ENCODE data around the gene RSPH6A. TPM values are rescaled to one million over a fixed set of nuclear protein-coding genes. Genes with fewer than 3 reads are reported as not detected.

The RSPH6A gene
- total and polyA plus RNA-seq, 2 of the 13 experiments (the other 11 are each of a cell fraction or from before 2014, with no cell fraction given), result 0.07 TPM; not detected in 1

DNA sequence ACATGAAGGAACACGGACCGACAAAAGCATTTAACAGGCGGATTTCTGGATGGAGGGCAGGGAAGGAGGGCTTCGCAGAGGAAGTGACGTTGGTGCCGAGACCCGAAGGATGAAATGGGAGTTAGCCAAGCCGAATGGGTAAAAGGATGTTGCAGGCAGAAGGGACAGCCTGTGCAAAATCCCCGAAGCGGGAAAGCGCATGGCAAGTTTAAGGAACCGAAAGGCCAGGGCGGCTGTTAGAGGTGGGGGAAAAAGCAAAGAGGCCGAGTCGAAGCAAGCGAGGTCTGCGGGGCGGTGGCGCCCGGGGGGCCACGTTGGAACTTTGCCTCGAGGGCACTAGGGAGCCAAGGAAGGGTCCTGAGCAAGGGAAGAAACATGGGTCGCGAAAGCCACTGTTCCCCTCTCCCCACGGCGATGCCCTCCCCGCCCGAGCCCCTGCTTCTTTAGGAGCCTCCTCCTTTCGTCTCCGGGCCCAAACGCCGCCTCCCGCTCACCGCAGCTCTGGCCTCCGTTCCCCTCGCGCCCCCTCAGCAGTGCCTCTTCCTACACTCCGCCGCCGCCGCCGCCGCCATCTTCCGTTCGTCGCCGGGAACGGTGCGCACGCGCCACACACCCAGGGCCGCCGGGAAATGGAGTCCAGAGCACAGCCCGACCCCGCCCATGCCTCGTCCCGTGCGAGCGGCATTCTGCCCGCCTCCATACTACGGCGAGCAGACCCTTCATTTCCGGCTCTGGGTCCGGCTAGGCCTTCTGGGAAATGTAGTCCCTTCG lies 47.6 kb upstream of the RSPH6A start, which contains the start of gene SYMPK (continued):
- TF ChIP-seq ETV5 (CRISPR knock-in tag; IDR thresholded peaks at IDR 0.05; ENCODE audit: borderline replicate concordance) (peak; percentile 86), ZNF713 (CRISPR knock-in tag; IDR thresholded peaks at IDR 0.05) (no peak), RNF219 (CRISPR knock-in tag; IDR thresholded peaks at IDR 0.05) (no peak), ZNF180 (CRISPR knock-in tag; IDR thresholded peaks at IDR 0.05; ENCODE audit: borderline replicate concordance, low read depth) (0 out of 2 replicates have a peak, but pooled peaks have one; percentile 67), PRMT3 (CRISPR knock-in tag; IDR thresholded peaks at IDR 0.05; ENCODE audit: borderline replicate concordance, low read depth) (no peak), ZSCAN9 (CRISPR knock-in tag; IDR thresholded peaks at IDR 0.05; ENCODE audit: borderline replicate concordance) (no peak), ZNF777 (CRISPR knock-in tag; IDR thresholded peaks at IDR 0.05) (peak; percentile 1; the same call in 1 of the 2 replicates), ZNF597 (CRISPR knock-in tag; IDR thresholded peaks at IDR 0.05) (no peak), KLF12 (CRISPR knock-in tag; IDR thresholded peaks at IDR 0.05; ENCODE audit: borderline replicate concordance) (peak; percentile 83; the same call in 1 of the 2 replicates), MXI1 (IDR thresholded peaks at IDR 0.05; ENCODE audit: borderline replicate concordance, low read depth, low read length) (peak; percentile 92; the same call in 1 of the 3 replicates), MXD4 (CRISPR knock-in tag; IDR thresholded peaks at IDR 0.05) (peak; percentile 18; the same call in 1 of the 2 replicates), MAFK (conservative IDR thresholded peaks at IDR 0.05 in 1 of 2, IDR thresholded peaks at IDR 0.05 in 1 of 2; ENCODE audit: low read length in 2 of 2) (no peak), ZNF280B (CRISPR knock-in tag; IDR thresholded peaks at IDR 0.05; ENCODE audit: borderline replicate concordance) (no peak; the same call in 1 of the 2 replicates), MAF1 (CRISPR knock-in tag; IDR thresholded peaks at IDR 0.05; ENCODE audit: borderline replicate concordance) (0 out of 2 replicates have a peak, but pooled peaks have one; percentile 62), SCMH1 (CRISPR knock-in tag; IDR thresholded peaks at IDR 0.05; ENCODE audit: borderline replicate concordance) (no peak), MZF1 (CRISPR knock-in tag; IDR thresholded peaks at IDR 0.05; ENCODE audit: borderline replicate concordance) (no peak), ZFP62 (CRISPR knock-in tag; IDR thresholded peaks at IDR 0.05) (no peak), NCOA5 (CRISPR knock-in tag; IDR thresholded peaks at IDR 0.05) (no peak), YEATS2 (CRISPR knock-in tag; IDR thresholded peaks at IDR 0.05; ENCODE audit: borderline replicate concordance) (peak; percentile 66; the same call in 1 of the 2 replicates), TEAD2 (CRISPR knock-in tag; IDR thresholded peaks at IDR 0.05) (no peak), ZNF30 (CRISPR knock-in tag; IDR thresholded peaks at IDR 0.05) (no peak), FOXA1 (IDR thresholded peaks at IDR 0.05) (no peak), FOXA1 (CRISPR knock-in tag; IDR thresholded peaks at IDR 0.05) (0 out of 2 replicates have a peak, but pooled peaks have one; percentile 10)
- TF ChIP-seq, protein P1, sequence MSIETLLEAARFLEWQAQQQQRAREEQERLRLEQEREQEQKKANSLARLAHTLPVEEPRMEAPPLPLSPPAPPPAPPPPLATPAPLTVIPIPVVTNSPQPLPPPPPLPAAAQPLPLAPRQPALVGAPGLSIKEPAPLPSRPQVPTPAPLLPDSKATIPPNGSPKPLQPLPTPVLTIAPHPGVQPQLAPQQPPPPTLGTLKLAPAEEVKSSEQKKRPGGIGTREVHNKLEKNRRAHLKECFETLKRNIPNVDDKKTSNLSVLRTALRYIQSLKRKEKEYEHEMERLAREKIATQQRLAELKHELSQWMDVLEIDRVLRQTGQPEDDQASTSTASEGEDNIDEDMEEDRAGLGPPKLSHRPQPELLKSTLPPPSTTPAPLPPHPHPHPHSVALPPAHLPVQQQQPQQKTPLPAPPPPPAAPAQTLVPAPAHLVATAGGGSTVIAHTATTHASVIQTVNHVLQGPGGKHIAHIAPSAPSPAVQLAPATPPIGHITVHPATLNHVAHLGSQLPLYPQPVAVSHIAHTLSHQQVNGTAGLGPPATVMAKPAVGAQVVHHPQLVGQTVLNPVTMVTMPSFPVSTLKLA (IDR thresholded peaks at IDR 0.05), result peak; percentile 62

All from HepG2 (cell line).